Activated naive CD4-positive, alpha-beta T cell (primary cell): ENCODE measurements around the gene SIGLEC7.
"Not testable (repeated sequence)": the region's sequence is repeated elsewhere in the genome, so short reads cannot be mapped to it uniquely, and the experiment has no call there.

Source experiments
- DNase-seq, 4 experiments: peaks; one replicate each; lab custom pipeline; 2025; lab: John Stamatoyannopoulos, UW

SIGLEC7 gene

DNA sequence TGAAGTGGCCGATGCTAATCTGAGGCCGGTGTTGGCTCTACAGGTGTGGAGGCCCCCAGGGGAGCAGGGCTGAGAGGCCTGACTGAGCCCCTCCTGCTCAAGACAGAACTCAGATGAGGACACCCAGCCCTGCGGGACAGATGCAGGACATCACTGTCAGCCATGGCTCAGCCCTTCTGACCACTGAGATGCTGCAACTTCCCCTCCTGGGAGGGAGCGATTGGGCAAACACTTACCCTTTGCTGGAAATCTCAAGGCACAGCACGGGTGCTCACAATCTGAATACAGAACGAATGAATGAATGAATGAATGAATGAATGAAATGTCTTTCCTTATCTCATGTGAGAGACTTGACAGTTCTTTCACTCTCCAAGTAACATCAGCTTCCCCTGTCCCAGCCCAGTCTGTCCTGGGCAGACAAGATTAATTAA lies 3.5 kb upstream of the SIGLEC7 start:
- no peak for DNase-seq

DNA sequence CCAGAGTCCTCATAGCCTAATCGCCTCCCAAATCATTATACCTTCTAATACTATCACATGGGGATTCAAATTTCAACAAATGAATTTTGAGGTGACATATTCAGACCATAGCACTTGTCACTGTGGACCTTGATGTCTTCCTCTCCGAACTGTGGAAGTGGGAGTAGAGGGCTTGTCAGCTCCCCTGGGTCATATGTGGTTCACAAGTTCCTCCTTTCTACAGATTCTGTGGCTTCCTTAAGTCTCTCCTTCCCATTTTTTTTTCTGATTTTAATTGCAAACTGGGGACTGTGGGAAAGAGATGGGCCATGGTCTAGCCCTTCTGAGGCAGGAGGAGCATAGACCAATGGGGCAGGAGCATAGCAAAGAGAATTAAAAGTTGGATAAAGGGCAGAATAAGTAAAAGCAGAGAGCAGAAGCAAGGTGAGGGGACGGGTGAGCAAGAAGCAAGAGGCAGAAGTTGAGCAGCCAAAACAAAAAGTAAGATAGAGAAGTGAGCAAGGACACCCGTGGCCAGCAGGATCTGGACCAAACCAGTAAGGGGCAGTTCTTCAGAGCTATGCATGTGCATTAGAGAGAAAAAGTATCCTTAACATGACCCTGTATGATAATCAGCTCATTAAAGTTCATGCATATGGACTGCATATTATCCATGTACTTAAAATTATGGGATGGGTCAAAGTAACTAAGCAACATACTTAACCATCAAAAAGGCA lies 2.6 kb upstream of the SIGLEC7 start:
- no peak for DNase-seq

- DNase-seq: no peak
Measured at GRCh38 chr19:51140441-51140840, 1.7 kb upstream of the SIGLEC7 start.

DNA sequence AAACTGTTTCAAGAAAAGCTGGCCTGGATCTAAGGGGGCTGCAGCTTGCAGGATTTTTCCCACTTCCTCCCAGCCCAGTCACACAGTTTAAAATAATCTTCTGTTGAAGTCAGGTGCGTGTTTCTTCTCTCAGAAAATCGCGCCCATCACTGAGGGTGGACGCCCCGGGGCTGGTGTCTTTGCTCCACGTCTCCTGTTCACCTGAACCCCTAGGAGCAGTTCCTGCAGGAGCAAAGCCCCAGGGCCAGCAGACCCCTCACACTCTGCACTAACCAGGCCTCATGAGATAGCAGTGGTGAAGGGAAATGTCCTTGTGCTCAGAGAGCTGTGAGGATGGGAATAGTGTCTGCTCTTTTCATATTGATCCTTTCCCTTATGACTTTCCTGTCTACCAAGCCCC lies 920 bp upstream of the SIGLEC7 start:
- no peak for DNase-seq

DNA sequence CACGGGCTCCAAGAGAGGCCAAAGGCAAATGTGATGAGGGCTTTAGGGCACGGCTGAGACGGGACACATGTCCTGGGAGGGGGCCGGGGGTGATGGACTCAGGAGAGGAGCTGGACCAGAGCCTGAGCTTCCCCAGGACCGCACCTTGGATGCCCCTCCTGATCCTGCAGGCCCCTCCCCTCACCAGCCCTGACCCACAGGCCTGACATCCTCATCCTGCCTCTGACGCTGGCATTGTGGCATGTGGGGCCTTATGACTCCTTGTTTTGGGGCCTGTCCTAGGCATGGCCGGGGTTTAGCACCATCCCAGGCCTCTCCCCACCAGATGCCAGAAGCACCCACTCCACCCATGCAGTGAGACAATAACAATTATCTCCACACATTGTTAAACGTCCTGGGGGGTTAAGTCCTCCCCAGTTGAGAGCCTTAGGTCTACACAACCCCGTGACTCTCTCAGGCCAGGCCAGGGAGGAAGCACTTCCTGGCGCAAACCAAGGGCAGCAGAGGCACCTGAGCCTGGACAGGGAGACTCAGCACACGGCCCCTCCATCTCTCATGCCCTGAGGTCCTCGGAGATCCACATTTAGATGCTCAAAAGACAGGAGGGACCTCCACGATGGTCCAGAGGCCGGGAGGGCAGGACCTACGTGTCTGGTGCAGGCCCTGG lies 841 bp downstream of the SIGLEC7 start:
- not testable (repeated sequence) for DNase-seq

DNA sequence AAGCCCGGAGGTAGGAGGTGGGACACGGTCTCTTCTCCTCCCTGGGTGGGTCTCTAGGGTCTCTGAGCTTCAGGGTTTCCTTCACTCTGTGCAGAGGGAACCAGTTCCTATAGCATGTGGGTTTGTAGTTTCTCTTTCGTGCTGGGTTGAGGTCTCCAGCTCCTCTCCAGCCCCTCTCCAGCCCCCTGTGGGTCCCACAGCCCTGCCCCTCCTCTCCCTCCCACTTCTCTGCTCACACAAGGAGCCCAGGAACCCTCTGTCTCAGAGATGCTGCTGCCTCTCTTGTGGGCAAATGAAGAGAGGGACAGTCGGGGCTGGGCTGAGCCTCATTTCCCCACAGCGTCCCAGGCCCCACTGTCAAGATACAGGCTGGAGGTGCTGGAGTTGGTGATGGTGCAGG lies 1.4 kb downstream of the SIGLEC7 start:
- DNase-seq: no peak

DNA sequence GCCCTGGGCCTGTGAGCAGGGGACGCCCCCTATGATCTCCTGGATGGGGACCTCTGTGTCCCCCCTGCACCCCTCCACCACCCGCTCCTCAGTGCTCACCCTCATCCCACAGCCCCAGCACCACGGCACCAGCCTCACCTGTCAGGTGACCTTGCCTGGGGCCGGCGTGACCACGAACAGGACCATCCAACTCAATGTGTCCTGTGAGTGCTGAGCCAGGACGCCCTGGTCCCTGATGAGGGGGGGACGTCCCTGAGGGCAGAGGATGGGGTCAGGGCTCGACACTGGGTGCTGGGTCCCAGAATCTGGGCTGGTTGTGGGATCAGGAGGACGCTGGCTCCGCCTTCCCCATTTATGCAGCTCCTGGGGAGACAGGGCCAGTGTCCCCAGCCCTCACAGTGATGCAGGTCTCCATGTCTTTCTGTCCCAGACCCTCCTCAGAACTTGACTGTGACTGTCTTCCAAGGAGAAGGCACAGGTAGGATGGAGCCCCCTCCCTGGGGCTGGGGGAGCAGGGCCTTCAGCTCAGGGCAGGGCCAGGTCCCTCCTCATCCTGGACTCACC lies 2.5 kb downstream of the SIGLEC7 start:
- DNase-seq: no peak

GRCh38 chr19:51145916-51146493 lies 3.9 kb downstream of the SIGLEC7 start:
- no peak for DNase-seq

GRCh38 chr19:51146751-51147150 lies 4.7 kb downstream of the SIGLEC7 start:
- no peak for DNase-seq

GRCh38 chr19:51147663-51148062 lies 5.6 kb downstream of the SIGLEC7 start:
- DNase-seq: no peak

DNA sequence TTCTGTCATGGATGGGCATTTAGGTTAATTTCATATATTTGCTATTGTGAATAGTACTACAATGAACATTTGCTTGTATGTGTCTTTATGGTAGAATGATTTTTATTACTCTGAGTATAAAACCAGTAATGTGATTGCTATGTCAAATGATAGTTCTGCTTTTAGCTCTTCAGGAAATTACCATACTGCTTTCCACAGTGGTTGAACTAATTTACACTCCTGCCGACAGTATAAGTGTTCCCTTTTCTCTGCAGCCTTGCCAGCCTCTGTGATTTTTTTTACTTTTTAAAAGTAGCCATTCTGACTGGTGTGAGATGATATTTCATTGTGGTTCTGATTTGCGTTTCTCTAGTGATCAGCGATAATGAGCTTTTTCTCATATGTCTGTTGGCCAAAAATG lies 6.5 kb downstream of the SIGLEC7 start:
- no peak for DNase-seq

- DNase-seq: no peak
Measured at GRCh38 chr19:51150627-51151026, 8.5 kb downstream of the SIGLEC7 start.

GRCh38 chr19:51156710-51157109 lies 14.6 kb downstream of the SIGLEC7 start:
- no peak for DNase-seq

GRCh38 chr19:51157265-51157664 lies 15.2 kb downstream of the SIGLEC7 start:
- no peak for DNase-seq

DNA sequence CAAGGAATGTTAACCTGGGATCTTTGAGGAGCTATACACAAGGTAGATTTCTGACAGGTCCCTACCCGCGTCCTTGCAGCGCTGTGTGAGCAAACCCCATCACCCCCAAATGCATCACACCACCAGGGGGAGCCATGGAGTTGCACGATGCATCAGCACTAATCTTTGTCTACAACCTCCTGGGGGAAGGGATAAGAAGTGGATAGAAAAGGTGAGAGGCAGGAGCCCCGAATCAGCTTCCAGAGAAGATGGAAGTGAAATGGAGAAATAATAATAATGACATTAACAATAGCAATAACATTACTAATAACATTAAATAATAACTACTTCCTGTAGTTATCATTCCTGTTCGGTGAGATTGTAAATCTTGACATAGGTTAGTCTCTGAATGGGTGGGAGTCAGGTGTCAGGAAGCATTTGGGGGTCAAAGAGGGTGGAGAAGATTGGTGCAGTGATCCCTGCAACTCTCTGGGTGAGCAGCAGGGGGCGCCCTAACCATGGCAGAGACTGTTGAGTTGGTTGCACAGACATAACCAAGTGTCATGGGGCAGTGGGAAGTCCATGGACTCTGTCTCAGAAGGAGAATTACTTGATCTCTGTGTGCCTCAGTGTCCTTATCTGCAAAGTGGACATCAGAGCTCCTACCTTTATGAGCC lies 16.5 kb downstream of the SIGLEC7 start:
- peak; percentile 24 to 70 (median 58) for DNase-seq

DNA sequence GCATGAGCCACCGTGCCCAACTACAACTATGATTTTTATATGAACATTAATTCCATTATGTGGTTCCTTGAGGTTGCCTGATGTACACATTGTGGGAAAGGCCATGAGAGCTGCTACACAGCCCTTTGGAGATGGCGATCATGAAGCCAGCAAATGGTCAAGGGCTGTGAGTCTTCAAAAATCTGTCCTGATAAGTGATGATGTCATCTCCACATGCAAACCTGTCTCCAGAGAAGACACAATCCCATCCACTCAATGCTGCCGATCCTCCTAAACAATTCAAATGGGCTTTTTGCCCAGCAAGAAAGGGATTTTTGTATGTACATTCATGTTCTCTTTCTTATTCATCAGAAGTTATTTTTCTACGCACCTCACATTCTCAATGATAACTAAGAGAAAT lies 17.6 kb downstream of the SIGLEC7 start:
- DNase-seq: no peak

DNA sequence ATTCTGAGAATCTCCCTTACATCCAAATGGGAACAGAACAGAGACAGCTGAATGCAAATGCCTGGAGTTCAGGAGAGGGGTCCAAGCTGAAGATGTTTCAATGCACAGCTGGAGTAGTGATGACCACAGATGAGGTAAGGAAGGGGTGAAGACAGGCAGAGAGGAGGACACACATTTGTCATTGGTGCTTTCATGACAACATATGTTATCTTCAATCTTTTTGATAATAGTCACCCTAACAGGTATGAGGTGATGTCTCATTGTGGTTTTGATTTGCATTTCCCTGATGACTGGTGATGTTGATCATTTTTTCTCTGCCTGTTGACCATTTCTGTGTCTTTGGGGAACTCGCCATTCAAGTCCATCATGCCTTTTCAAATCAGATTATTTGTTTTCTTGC lies 19.2 kb downstream of the SIGLEC7 start:
- no peak for DNase-seq

DNA sequence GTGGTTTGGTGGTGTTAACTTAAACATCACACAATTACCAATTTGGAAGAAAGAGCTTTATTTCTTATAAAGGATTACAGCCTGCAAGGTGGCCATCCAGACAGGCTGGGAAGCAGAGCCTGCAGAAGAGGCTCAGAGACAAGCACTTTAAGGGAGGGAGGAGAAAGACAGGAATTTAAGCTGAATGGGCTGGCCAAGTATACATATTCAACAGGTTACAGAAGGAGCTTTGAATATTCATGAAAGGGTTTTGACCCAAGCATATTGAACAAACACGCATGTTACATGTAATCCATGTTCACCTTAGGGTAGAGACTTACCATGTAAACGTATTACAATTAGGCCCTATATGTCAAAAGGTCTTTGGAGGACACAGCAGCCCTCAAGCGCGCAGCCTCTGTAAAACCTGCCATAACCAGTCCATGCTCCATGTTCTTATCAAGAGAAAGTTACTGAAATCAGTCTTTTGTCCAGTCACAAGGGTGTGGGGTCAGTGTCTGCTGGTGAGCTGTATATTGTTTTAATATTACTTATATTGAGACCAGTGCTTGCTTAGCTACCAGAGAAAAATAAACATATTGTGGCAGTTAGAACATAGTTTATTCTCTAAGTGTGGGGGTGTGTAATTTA lies 19.9 kb downstream of the SIGLEC7 start:
- no peak for DNase-seq

- no peak for DNase-seq
Measured at GRCh38 chr19:51163257-51163656, 21.2 kb downstream of the SIGLEC7 start.

DNA sequence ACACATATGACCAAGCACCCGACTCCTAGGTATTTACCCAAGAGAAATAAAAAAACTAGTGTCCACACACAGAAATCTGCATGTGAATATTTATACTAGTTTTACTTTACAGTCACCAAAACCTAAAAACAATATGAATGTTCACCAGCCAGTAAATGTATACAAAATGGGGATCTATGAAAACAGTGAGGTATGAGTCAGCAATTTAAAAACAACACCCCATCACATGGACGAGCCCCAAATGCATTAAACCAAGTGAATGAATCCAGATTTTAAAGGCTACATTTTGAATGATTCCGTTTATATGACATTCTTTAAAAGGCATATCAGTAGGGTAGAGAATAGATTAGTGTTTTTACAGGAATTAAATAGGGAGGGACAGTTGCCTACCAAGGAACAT lies 22.1 kb downstream of the SIGLEC7 start:
- DNase-seq: no peak

DNA sequence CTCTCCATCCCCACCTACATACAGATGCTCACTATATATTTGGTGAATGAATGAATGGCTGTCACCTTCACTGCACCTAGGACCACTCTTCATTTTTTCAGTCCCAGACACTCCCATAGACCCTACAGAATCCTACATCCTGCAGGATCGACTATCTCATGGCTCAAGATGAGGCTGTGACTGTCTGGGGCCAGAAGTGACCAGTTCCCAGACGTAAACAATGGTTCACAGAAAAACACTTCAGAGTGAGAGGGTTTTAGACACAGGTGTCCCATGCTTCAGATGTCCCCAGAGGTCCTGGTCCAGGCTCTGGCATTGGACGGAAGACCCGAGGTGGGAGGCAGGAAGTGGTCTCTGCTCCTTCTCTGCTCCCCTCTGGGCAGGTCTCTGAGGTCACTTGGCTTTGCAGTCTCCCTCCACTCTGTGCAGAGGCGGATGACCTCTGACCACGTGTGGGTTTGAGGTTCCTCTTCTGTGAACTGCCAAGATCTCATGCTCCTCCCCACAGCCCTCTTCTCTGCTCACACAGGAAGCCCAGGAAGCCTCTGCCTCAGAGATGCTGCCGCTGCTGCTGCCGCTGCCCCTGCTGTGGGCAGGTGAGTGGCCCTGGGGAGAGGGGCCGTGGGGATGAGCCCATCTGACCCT lies 24.9 kb downstream of the SIGLEC7 start:
- DNase-seq: peak in 1 of 4 experiments; percentile 6
